H1 (cell line): Measurements from ENCODE around the gene NEO1. TPM values are rescaled to one million over a fixed set of nuclear protein-coding genes. Genes with fewer than 3 reads are reported as not detected.

Experiments
- CTCF ChIA-PET: fragments of 300-600 bp; sonication (Branson Sonifier 250); formaldehyde crosslinking; loops from one replicate; lab custom pipeline; 2021; ENCODE audit not compliant: partially characterized antibody; lab: Charles Lee
- POLR2A ChIA-PET: fragments of 300-600 bp; sonication (Branson Sonifier 250); formaldehyde crosslinking; loops from one replicate; lab custom pipeline; 2021; ENCODE audit warnings: inconsistent platforms; ENCODE audit not compliant: partially characterized antibody; lab: Charles Lee
- DNase-seq, 2 experiments: peaks; one replicate each; pipeline versions ENCODE4 v3.0.0 to v3.0.0-alpha.2; 2010 to 2022; ENCODE audit warnings: low spot score in 2 of 2, low read depth in 1 of 2, mixed read lengths in 1 of 2
- FAIRE-seq: peaks from 2 replicates; lab custom pipeline; 2011; peaks lifted over from hg19 to GRCh38; lab: Jason Lieb, UNC
- H2AFZ ChIP-seq: 2 replicates; pipeline ENCODE4 v1.8.1; 2012; ENCODE audit warnings: low read length, inconsistent platforms
- H2AK5ac ChIP-seq: 2 replicates; pipeline ENCODE4 v1.6.1; 2013; ENCODE audit warnings: low read depth, low read length
- H2BK120ac ChIP-seq: replicated peaks from 2 replicates; pipeline ENCODE3; 2013; ENCODE audit warnings: low read depth, low read length, inconsistent platforms
- H2BK12ac ChIP-seq: 2 replicates; pipeline ENCODE4 v1.6.1; 2013; ENCODE audit warnings: low read depth, low read length
- H2BK15ac ChIP-seq: 2 replicates; pipeline ENCODE4 v1.6.1; 2013; ENCODE audit warnings: low read length
- H2BK20ac ChIP-seq: 2 replicates; pipeline ENCODE4 v1.6.1; 2013; ENCODE audit warnings: low read length
- H2BK5ac ChIP-seq: 2 replicates; pipeline ENCODE4 v1.6.1; 2013; ENCODE audit warnings: low read depth, low read length
- H3K14ac ChIP-seq: 2 replicates; pipeline ENCODE4 v1.6.1; 2013; ENCODE audit warnings: inconsistent platforms; ENCODE audit not compliant: insufficient read length
- H3K18ac ChIP-seq: 2 replicates; pipeline ENCODE4 v1.6.1; 2013; ENCODE audit warnings: low read length; ENCODE audit errors: extremely low read depth
- H3K23ac ChIP-seq: 2 replicates; pipeline ENCODE4 v1.6.1; 2013; ENCODE audit warnings: inconsistent platforms; ENCODE audit not compliant: insufficient read length
- H3K23me2 ChIP-seq: 2 replicates; pipeline ENCODE4 v1.6.1; 2013; ENCODE audit warnings: low read depth, low read length
- H3K27ac ChIP-seq: 2 replicates; pipeline ENCODE4 v1.6.1; 2011; ENCODE audit warnings: low read depth, low read length, inconsistent platforms
- H3K27me3 ChIP-seq, 4 experiments: replicated peaks in 1 of 4; 1 replicate in 1 of 4; 2 replicates in 3 of 4; pipeline versions ENCODE4 v1.6.1 to v1.8.1; 2011 to 2013; ENCODE audit warnings: low read length in 3 of 4, mild to moderate bottlenecking in 3 of 4, inconsistent platforms in 2 of 4, mixed read lengths in 2 of 4, moderate library complexity in 1 of 4; ENCODE audit not compliant: control insufficient read depth in 3 of 4, insufficient read depth in 3 of 4; ENCODE audit errors: extremely low read depth in 1 of 4
- H3K36me3 ChIP-seq, 4 experiments: 2 replicates each; pipeline versions ENCODE4 v1.6.1 to v1.8.1; 2011 to 2013; ENCODE audit warnings: mild to moderate bottlenecking in 4 of 4, low read length in 3 of 4, moderate library complexity in 2 of 4, control low read depth in 1 of 4, inconsistent platforms in 1 of 4; ENCODE audit not compliant: insufficient read depth in 4 of 4, control insufficient read depth in 2 of 4
- H3K4ac ChIP-seq: replicated peaks from 2 replicates; pipeline ENCODE3; 2013; ENCODE audit warnings: low read length, low read depth, mixed read lengths, inconsistent platforms; ENCODE audit not compliant: insufficient read length
- H3K4me1 ChIP-seq, 4 experiments: replicated peaks in 1 of 4; 1 replicate in 1 of 4; 2 replicates in 3 of 4; pipeline versions ENCODE4 v1.6.1 to v1.8.1; 2011 to 2013; ENCODE audit warnings: low read length in 3 of 4, inconsistent platforms in 2 of 4, mixed read lengths in 1 of 4; ENCODE audit not compliant: insufficient read depth in 4 of 4, control insufficient read depth in 3 of 4
- H3K4me2 ChIP-seq, 2 experiments: 2 replicates each; pipeline versions ENCODE4 v1.6.1 to v1.8.1; 2011 to 2013; ENCODE audit warnings: low read depth in 2 of 2, low read length in 2 of 2, control low read depth in 1 of 2, inconsistent platforms in 1 of 2, mild to moderate bottlenecking in 1 of 2; ENCODE audit not compliant: insufficient read depth in 1 of 2
- H3K4me3 ChIP-seq, 4 experiments: fragments of 200-600, 300-600 bp in 1 of 4; sonication (generic), shearing (Covaris generic), sonication (Bioruptor Twin) in 1 of 4; 2 replicates each; pipeline versions ENCODE4 v1.5.1 to v1.8.1; 2011 to 2016; ENCODE audit warnings: low read length in 4 of 4, low read depth in 3 of 4, control low read depth in 2 of 4, inconsistent platforms in 2 of 4, mild to moderate bottlenecking in 2 of 4, mixed read lengths in 1 of 4, moderate library complexity in 1 of 4; ENCODE audit not compliant: insufficient read depth in 2 of 4; ENCODE audit errors: extremely low read depth in 1 of 4
- H3K56ac ChIP-seq: replicated peaks from 2 replicates; pipeline ENCODE3; 2013; ENCODE audit warnings: low read depth, mild to moderate bottlenecking, mixed read lengths, low read length, inconsistent platforms; ENCODE audit not compliant: insufficient read length
- H3K79me1 ChIP-seq: 2 replicates; pipeline ENCODE4 v1.6.1; 2013; ENCODE audit warnings: low read depth, low read length, control low read depth
- H3K79me2 ChIP-seq, 2 experiments: 2 replicates each; pipeline versions ENCODE4 v1.6.1 to v1.8.1; 2012 to 2013; ENCODE audit warnings: low read length in 2 of 2, mild to moderate bottlenecking in 2 of 2, inconsistent platforms in 1 of 2; ENCODE audit not compliant: insufficient read depth in 2 of 2, control insufficient read depth in 1 of 2
- H3K9ac ChIP-seq, 4 experiments: replicated peaks in 1 of 4; 1 replicate in 1 of 4; 2 replicates in 3 of 4; pipeline versions ENCODE4 v1.6.1 to v1.8.1; 2011 to 2013; ENCODE audit warnings: low read depth in 3 of 4, low read length in 3 of 4, control low read depth in 2 of 4, mild to moderate bottlenecking in 2 of 4, moderate library complexity in 2 of 4, inconsistent platforms in 1 of 4; ENCODE audit errors: extremely low read depth in 1 of 4
- H3K9me3 ChIP-seq, 2 experiments: 2 replicates each; pipeline versions ENCODE4 v1.6.1 to v1.8.1; 2012 to 2013; ENCODE audit warnings: mild to moderate bottlenecking in 2 of 2, moderate library complexity in 2 of 2, control low read depth in 1 of 2, inconsistent platforms in 1 of 2, low read depth in 1 of 2, low read length in 1 of 2, mixed read lengths in 1 of 2; ENCODE audit not compliant: insufficient read depth in 2 of 2
- H4K20me1 ChIP-seq, 2 experiments: replicated peaks in 1 of 2; 2 replicates each; pipeline versions ENCODE3 to v1.8.1; 2011 to 2013; ENCODE audit warnings: inconsistent platforms in 2 of 2, low read length in 2 of 2, mild to moderate bottlenecking in 1 of 2; ENCODE audit not compliant: insufficient read depth in 2 of 2, control insufficient read depth in 1 of 2
- H4K5ac ChIP-seq: 2 replicates; pipeline ENCODE4 v1.6.1; 2013; ENCODE audit warnings: low read length, low read depth, mixed read lengths, inconsistent platforms; ENCODE audit not compliant: insufficient read length
- H4K8ac ChIP-seq: 2 replicates; pipeline ENCODE4 v1.8.0; 2013; ENCODE audit warnings: mild to moderate bottlenecking, moderate library complexity, low read length, inconsistent platforms; ENCODE audit not compliant: insufficient read depth; ENCODE audit errors: extremely low read depth
- H4K91ac ChIP-seq: replicated peaks from 2 replicates; pipeline ENCODE3; 2013; ENCODE audit warnings: low read length, mixed read lengths, inconsistent platforms; ENCODE audit not compliant: insufficient read length
- GABPA ChIP-seq: IDR thresholded peaks from 2 replicates; pipeline ENCODE4 v1.6.1; 2011; ENCODE audit warnings: mild to moderate bottlenecking, low read length, moderate library complexity, borderline replicate concordance; ENCODE audit not compliant: insufficient read depth
- WGBS, 2 experiments: shearing (Covaris generic) in 1 of 2; methylation state at CpG; one replicate each; pipeline versions ENCODE4 v1.1.6 to v1.1.7; 2013 to 2015; ENCODE audit warnings: low lambda C conversion rate in 2 of 2, mixed read lengths in 2 of 2, inconsistent platforms in 1 of 2, low coverage in 1 of 2, missing lambda C conversion rate in 1 of 2; ENCODE audit not compliant: insufficient replicate concordance in 2 of 2, insufficient coverage in 1 of 2, insufficient read length in 1 of 2; ENCODE audit errors: extremely low coverage in 1 of 2, missing lambda C conversion rate in 1 of 2; 5-methylcytosine and 5-hydroxymethylcytosine counted together
- polyA plus RNA-seq, 7 experiments: library from polyadenylated mRNA; depleted of rRNA in 3 of 7; stranded (reverse) in 5 of 7; unstranded in 2 of 7; fragments of >200 nt in 5 of 7; fragments of 200-250 nt in 2 of 7; gene quantifications; 1 replicate in 5 of 7; 2 replicates in 1 of 7; 4 replicates in 1 of 7; pipeline versions ENCODE4 v1.2.1 to v1.2.3, GENCODE V29; 2011 to 2013; ENCODE audit warnings: missing spikeins in 2 of 7, mixed read lengths in 2 of 7
- total RNA-seq: library from RNA; stranded (reverse); fragmentation: NEBNext Ultra II Directional; extraction: Animal tissue kit (Norgen Biotek cat#: 25700); gene quantifications from 2 replicates; pipeline ENCODE4 v1.2.1, GENCODE V29; 2021

The NEO1 gene
- total and polyA plus RNA-seq, 2 of the 8 experiments (the other 6 are each of a cell fraction or from before 2014, with no cell fraction given), result 36.0 to 51.0 TPM

- H2BK5ac ChIP-seq, result no peak overlapping the region
- H2BK12ac ChIP-seq, result no peak overlapping the region
- H4K20me1 ChIP-seq, result no peaks in the 10 kb centered on the region
- peaks cover 0 to 3% (median 1%) of the 10 kb centered on the region in 4 experiments; a peak in 3 of 7 replicates for H3K4me1 ChIP-seq
- no peak overlapping the region for H2BK20ac ChIP-seq
- H2BK15ac ChIP-seq, result no peak overlapping the region
- CTCF ChIA-PET, result interaction anchor here (0.6 to 2.2 kb wide), 4 partner anchors 18 to 284 kb away, joined by 3 to 8 read pairs (median 3); no protein-coding TSS in a partner anchor
- POLR2A ChIA-PET, result no interaction called here
- no peak overlapping the region for H3K9ac ChIP-seq
- no peak overlapping the region for H3K23ac ChIP-seq
- no peaks in the 10 kb centered on the region; a peak in 1 of 4 replicates for H3K9me3 ChIP-seq
- no peaks in the 10 kb centered on the region for H3K27me3 ChIP-seq
- H2AFZ ChIP-seq, result no peak overlapping the region
- no peaks in the 10 kb centered on the region; a peak in 1 of 8 replicates for H3K36me3 ChIP-seq
- H3K56ac ChIP-seq, result no peak overlapping the region
- H3K27ac ChIP-seq, result no peak overlapping the region
- no peak overlapping the region for H4K5ac ChIP-seq
- no peak overlapping the region for H3K4me3 ChIP-seq
- H3K79me2 ChIP-seq, result no peaks in the 10 kb centered on the region
- FAIRE-seq (no peak), DNase-seq (peak in 1 of 2 experiments; percentile 20)
- 97% methylated on average over 6 of the region's 6 CpGs; no CpG with 5 or more reads in 1 of the 2 experiments for WGBS, 2 experiments
- no peak overlapping the region for H4K91ac ChIP-seq
- H3K4ac ChIP-seq, result no peak overlapping the region
- H3K4me2 ChIP-seq, result no peak overlapping the region
- no peak overlapping the region for H2AK5ac ChIP-seq
- no peaks in the 10 kb centered on the region for H3K79me1 ChIP-seq
- H4K8ac ChIP-seq, result no peak overlapping the region
- H3K18ac ChIP-seq, result no peak overlapping the region
- no peak overlapping the region for H3K14ac ChIP-seq
- no peaks in the 10 kb centered on the region for H3K23me2 ChIP-seq
- no peak overlapping the region for H2BK120ac ChIP-seq
- no peak for TF ChIP-seq GABPA
Measured at GRCh38 chr15:73028031-73028430, 24.2 kb upstream of the NEO1 start.
